GM18502 (cell line): ENCODE measurements around the gene ARSG.

Source experiments
- ATAC-seq: cut with Tn5 transposase; IDR thresholded peaks from one replicate; pipeline ENCODE4 v1.9.1; 2021; ENCODE audit warnings: mild to moderate bottlenecking; ENCODE audit not compliant: unreplicated experiment, poor library complexity

ARSG gene

DNA sequence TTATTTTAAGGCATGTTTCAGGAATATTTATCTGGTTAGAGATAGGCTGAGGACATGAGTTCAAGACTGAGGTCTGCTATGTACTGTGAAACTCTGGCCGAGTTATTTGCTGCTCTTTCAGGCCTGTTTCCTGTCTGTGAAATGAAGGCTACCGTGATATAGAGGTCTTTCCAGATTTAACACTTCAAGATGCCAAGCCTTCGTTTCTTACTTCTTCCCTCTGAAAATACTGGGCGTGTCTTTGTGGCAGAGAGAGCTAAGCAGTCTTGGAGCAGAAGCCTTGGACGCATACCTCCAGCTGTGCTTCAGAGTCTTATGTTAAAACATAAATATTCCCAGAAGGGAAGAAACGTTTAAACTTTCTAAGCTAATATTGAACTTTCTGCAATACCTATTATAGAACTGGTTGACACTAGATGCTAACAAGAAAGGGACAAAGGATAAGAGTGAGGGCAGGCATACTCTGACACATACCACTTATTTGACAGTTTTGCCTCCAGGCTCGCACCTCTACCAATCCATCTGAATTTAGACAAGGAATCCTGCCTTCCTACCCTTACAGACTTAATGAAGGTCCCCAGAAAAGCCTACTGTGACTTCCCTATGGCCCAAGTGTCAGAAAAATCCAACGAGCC, 148.5 kb downstream of the ARSG start:
- no peak for ATAC-seq

DNA sequence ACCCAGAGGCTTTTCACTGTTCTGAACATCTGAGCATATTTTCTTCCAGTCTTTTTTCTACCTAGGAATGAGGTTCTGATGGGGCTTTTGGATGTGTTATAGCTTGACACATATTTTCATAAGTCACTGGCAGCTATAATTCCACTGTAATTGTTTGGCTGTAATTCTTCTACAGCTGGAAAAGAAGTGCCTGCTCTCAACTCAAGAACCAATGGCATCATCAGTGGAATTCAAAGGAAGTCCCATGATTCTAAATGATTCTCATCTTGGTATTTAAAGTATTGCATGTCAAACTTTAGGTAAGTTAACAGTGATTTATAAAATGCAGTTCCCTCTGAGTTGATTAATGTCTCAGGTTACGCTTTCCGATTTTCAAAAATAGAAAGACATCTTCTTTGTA, 149.2 kb downstream of the ARSG start:
- no peak for ATAC-seq

DNA sequence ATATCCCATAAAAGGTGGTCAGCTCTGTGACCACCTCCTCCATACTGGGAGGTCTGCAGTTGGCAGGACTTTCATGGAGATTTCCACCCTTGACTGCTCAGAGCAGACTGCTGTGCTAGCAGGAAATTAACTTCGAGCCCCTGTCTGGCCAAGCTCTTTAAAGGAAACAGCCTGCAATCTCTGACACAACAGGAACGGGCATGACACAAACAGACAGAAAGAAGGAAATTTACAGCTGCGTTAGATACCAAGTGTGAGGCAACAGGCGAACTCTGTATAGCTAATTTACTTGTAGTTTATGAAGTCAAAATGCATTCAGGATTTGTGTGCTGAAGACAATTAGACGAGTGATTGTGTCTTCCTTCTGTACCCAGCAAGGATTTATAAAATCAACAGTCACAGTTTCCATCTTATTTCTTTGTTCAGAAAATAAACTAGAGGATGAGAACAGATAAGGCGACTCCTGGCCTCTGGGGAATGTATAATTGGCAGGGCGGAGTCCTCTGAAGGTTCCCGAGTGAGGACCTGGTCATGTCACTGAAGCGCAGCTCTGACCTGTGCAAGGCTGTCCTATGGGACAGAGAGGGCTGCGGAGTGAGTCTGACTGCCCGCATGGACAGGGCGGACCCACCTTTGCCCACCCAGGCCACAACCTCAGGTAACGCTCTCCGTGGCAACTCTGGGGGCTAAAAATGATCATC, 149.9 kb downstream of the ARSG start:
- no peak for ATAC-seq

DNA sequence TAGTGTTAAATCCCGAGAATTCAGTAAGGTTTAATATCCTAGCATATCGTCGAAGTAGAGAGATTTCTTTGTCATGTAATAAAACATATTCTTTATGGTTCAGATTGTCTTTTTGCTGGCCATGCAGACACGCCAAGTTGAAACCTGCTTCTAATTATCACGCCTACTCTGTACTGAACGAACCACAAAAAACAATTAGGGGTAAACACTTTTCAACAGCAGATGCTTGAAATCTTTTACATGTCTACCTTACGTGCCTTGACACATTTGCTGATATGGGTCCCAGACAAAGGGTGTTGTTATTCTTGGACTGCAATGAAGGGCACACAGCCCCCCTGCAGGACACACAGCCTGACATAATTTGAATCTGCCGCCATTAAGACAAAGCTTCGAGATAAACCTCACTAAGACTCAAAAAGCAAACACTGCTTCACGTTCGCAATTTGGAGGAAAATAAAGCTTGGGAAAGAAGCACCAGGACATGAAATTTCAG, 152.7 kb downstream of the ARSG start:
- ATAC-seq, result no peak

DNA sequence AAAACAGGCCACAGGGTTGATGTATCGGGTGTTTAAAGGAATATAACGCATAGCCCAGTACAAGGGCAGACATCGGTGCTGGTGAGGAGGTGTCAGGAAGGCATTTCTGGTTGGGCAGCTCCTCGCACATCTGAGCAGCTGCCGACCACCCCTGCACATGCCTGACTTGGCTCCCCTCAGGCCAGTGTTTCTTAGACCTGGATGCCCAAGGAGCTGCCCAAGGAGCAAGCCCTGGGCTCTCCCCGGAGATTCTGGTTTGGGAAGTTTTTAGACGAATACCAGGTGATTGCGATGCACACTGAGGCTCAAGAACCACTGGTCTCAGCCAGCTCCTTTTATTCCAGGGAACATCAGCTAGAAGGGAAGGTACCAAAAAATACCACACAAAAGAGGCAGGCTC, 154.4 kb downstream of the ARSG start:
- ATAC-seq, result no peak

DNA sequence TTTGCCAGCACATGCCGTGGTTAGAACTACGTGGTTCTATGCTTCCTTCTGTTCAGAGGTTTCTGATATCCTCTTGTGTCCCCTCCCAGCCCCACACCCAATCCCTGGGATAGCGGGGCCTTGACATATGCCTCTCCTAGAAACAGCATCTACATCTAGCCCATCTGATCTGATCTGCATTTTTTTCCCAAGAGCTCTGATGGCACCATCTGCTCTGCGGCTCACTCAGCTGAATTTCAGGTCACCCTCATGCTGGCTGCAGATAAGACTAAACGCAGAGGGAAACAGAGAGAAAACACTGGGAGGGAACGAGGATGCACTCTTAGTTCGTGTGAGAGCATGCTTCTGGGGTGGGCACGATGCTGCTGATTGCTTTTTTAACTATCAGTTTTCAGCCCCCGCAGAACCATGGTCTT, 155.3 kb downstream of the ARSG start:
- ATAC-seq, result no peak

DNA sequence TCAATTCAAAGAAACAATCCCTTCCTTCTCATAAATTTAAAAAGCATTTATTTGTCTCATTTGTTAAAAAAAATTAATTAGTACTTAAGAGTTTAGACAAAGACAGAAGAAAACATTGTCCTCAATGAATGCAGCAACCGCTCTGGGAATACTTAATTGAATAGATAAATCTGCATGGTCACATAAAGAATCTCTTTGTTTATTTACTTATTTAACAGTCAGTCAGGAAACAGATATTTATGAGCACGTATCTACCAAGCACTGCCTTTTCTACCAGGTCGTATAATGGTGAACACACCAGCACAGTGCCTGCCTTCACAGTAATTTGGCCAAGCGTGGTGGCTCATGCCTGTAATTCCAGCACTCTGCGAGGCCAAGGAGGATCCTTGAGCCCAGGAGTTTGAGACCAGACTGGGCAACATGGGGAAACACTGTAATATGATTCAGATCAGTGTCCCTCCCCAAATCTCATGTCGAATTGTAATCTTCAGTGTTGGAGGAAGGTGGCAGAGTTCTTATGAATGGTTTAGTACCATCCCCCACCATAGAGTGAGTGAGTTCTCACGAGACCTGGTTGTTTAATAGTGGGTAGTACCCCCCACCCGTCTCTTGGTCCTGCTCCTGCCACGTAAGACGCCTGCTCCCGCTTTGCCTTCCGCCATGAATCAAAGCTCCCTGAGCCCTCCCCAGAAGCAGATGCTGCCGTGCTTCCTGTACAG, 157.9 kb downstream of the ARSG start:
- ATAC-seq, result no peak

DNA sequence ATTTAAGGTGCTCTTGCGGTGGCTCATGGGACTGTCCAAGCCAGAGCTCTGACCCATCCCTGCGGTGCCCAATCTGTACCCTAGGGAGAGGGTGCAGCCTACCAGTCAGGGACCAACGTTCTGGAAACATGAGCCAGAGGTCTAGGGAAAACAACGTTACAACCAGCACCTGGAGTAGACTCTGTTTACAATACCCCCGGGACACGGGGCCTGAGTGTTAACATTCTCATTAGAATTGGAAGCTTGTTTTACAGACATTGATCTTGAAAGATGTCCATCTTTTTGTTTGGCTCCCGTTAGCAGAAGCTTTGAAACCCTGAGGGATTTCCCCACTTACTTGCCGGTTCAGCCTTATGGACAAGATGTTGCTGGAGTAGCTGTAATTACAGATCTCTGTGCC, 159.1 kb downstream of the ARSG start:
- ATAC-seq, result no peak

DNA sequence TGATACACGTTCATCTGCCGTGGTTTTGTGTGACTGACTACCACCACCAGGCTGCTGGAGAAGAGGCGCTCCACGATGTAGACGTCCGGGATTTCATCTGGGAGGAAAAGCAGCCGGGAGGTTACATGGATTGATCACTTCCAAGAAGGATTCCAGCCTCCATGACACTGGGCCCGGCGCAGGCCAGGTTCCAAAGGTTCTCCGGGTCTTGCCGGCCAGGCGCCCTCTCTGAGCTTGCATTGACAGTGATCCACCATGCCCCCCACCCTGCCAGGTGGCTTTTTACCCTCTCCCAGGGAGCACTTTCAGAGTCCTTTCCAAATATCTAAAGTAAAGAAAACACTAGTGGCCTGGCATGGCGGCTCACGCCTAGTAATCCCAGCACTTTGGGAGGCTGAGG, 159.5 kb downstream of the ARSG start:
- ATAC-seq, result no peak

DNA sequence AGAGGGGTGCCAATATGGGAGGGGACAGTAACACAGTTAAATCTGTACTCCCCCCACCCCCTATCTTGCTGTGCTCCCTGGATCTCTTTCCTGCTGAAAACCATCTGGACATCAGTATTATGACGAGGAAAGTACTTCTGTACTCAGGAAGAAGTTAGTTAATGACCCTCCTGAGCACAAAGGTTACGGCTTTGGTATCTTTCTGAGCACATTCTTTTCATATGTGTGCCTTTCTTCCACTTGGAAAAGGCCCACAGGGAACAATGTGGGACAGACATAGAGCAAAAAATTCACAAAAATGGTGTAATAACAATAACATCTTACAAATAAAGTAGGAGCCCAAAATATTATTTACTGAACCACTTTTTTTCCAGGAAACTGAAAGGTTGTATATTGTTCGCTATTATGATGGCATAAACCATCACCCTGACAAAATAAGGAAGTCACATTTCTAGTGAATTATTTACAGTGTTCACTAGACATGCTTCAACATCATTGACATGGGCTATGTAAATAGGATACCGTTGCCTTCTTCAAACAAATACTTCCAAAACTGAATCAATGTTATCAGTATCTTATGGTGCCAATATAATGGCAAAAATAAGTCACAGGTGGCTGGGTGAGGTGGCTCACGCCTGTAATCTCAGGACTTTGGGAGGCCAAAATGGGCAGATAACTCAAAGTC, 160.5 kb downstream of the ARSG start:
- ATAC-seq, result no peak

DNA sequence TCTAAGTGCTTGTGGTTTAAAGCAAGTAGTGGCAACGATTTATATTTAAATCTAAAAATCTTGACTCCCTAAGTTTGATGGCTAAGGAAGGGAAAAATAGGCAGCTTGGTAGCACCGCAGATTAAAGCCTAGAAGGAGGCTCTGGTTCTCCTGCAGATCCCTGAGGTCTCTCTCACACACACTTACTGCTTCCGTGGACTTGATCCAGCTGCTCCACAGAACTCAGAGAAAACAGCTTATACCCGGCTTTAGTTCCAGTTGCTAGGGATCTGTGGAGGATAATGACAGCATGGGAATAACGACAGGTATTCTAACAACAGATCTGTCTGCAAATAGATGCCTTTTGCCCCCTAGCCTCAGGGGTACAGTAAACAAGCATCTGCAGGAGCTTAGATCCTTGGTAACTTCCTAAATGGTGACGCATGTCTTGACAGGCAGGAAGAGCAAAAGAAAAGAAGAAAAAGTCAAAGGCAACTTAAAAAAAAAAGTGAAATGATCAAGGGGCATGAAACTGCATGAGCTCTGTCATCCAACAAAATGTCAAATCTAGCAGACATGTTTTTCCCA, 161.5 kb downstream of the ARSG start:
- no peak for ATAC-seq

DNA sequence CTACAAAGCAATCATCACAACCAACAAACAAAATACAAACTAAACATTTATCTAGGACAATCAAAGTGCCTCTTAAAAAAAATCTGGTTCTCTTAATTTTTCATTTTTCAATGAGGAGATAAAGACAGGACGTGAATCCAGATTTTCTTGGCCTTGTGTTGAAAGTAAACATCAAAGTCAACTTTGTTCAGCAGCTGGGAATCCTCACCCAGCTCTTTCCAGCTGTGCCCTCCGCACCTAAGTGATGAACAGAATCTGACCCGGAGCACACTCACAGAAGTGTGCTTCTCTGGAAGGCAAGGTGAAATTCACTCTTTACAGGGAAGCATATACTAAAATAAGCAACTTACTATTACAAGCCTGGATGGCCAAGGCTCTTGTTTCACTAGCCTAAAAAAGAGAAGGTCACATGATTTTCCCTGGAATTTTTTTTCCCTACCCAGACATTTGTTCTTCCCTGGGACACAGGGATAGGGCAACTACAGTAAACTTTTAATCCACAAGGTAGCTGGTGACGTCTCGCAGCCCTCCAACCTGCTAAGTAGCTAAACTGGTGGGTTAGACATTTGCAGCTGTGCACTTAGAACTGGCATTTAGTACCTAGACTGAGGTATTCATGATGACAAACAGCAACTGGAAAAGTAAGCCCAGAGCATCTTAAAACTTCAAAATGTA, 162.8 kb downstream of the ARSG start:
- no peak for ATAC-seq

DNA sequence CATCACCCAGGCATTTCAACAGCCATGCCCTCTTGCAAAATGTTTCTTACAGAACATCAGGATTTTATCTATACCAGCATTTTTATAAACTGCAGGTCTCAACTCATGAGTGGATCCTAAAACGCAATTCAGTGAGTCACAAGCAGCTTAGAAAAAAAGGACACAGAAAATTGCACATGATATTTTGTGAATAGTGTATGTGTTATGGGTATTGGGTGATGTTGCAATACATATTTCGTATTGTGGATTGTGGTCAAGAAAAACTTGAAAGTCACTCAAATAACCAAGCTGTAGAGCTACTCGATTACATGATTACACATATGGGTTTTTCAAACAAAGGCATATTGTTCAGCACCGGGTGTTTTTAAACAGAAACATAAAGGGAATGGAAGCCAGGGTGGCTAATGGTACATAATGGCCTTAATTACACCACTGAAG, 164.6 kb downstream of the ARSG start:
- ATAC-seq, result no peak

DNA sequence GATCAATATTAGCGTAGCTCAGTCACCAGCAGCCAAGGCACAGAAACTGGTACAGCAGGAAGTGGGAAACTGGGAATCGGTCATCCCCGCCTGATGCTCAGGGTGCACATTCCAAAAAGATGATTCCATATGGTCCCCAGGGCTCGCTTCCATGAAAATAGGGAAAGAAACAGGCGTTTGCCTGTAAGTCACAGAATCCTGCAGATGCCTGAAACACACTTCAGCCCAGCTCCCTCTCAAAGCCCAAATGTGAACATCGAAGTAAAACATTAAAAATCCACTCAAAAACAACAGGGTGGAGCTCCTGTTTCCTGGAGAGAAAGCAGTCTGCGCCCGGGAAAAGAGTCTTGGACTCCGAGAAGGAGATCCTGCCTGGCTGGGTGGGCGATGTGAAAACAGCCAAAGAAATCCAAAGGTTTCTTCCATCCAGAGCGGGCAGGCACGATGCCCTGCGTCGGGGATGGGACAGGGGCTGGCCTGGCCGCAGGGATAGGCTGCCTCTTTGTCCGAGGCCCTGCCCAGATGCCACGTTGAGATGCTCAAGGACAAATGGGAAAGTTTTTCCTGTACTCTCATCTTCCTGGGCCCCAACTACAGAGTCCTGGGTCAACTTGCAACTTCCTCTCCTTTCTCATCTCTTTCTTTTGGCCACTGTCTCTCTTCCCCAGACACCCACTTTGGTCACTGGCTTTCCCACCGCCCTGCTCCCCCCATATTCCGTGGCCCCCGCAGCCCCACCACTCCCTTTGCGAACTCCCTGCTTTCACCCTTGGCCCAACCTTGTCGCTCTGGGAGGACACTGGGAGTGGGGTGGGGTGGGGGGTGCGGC, 165.3 kb downstream of the ARSG start:
- no peak for ATAC-seq

DNA sequence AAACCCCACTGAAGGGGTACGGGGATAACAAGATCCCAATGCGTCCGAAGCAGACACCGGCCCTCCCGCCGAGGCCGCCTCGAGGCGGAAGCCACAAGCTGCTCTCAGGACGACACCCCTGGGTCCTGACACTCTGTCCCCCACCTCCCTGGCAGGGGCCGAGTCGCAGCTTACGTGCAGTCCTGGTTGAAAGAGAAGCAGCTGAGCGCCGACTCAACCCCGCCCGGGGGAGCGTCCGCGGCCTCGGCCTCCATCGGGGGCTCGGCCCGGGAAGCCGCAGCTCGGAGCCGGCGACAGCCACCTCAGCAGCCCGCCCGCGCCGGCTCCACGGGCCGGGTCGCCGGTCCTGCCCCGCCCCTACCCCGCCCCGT, 165.9 kb downstream of the ARSG start, which contains the start of gene WIPI1:
WIPI1 (minus strand) TSS at position 329 of the 371 bp plus-strand sequence; CDS start at position 254, 75 bp downstream.
- peak; percentile 35 for ATAC-seq

DNA sequence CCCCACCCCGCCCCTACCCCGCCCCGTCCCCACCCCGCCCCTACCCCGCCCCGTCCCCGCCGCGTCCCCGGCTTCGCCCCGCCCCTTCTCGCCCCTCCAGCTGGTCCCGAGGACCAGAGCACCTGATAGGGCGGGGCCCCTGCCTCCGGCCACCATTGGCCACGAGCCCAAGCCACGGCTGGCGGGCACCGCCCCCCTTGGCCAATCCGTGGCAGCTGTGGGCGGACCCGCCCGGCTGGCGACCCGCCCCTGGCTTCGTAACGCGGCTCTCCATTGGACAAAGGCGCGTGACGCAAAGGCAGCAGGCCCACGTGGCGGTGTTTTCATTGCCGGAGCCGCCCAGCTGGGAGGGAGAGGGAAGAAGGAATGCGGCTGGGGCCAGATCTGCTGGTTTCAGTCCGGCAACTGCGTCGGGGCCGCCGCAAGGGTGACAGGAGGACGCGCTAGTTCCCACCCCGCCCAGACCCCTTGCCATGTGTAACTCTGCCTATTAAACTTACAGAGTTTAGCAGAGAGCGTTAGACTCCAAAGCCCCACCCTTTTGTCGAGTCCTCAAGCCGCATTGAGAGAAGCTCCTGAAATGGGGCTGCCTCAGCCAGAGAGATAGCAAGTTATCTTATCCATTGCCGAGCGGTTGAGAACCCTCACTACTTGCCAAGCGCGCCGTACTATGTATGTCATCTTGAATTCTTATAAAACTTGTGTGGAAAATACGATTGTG, 166.4 kb downstream of the ARSG start:
- peak; percentile 79 for ATAC-seq

DNA sequence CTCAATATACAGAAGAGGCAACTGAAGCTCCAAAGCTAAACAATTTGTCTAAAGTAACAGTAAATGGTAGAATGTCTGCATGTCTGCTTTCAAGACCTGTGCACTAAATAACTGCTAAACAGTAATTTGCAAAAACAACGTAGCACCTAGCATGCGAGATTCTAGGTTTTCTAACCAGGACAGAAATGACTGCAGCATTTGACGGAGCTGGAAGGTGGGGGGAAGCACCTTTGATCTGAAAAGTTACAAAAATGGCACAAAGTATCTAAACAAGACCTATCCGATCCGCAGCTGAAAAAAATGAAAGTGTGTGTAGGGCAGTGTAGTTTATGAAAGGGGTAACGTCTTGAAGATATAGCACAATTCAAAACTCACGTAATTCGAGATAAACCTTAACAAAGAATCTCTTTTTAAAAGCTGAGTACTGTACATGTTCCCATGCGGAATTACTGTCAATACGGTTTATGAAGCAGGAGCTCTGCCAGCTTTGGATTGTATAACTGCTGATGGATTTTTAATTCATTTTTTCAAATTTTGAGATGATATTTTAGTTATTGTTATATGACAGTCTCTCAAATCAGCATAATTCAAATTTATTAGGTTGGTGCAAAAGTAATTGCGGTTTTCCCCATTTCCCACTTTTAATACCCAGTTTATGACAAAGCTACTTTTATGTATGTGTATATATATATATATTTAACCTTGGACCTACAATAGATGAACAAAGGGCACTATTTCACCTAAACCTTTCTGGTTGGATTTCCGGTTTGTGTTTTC, 167.2 kb downstream of the ARSG start:
- no peak for ATAC-seq
